SIG-M5 treated with dmso at 0.1 percent for 504 hours (cell line): ENCODE results near the gene DMRT1.
"Not testable (repeated sequence)": the region's sequence is repeated elsewhere in the genome, so short reads cannot be mapped to it uniquely, and the experiment has no call there.

ENCODE experiments used
- DNase-seq: peaks from one replicate; lab custom pipeline; 2025; ENCODE audit not compliant: unreplicated experiment; lab: John Stamatoyannopoulos, UW

The DMRT1 gene

GRCh38 chr9:995781-996180 is 154.3 kb downstream of the DMRT1 start:
- peak; percentile 11 for DNase-seq

DNA sequence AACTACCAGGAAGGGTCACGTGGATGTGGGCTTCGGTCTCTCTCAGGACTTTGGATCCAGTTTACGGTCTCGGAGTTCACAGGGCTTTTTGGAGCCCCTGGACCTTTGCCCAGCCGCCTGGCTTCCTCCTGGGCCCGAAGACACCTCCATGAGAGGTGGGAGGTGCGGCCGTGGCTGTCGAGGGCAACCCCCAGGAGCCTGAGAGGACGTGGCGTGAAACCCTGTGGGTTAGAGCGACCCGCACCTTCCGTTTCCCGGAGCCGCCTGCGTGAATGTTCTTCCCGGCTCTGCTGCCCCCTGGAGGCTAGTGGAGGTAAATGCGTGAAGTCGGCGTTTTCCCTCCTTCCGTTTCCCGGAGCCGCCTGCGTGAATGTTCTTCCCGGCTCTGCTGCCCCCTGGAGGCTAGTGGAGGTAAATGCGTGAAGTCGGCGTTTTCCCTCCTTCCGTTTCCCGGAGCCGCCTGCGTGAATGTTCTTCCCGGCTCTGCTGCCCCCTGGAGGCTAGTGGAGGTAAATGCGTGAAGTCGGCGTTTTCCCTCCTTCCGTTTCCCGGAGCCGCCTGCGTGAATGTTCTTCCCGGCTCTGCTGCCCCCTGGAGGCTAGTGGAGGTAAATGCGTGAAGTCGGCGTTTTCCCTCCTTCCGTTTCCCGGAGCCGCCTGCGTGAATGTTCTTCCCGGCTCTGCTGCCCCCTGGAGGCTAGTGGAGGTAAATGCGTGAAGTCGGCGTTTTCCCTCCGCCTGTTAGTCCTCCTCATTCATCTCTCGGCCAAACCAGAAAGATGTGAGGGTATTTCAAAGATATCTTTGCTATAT is 157.0 kb downstream of the DMRT1 start:
- not testable (repeated sequence) for DNase-seq

- peak; percentile 36 for DNase-seq
Observed at GRCh38 chr9:1001838-1002237, 160.3 kb downstream of the DMRT1 start.

DNA sequence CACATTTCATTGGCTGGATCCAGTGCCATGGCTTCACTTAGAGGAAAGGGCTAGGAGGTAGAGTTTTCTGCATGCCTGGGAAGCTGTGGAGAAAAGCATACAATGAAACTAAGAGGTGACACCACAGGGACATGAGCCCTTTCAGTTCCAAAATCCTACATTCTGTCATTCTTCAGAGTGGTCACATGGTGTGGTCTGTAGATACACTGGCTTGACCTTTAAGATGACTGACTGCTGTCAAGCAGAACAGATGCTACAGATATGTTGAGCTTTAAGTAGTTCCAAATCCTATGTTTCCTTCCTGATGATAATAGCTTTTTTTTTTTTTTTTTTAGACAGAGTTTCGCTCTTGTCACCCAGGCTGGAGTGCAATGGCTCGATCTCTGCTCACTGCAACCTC is 161.2 kb downstream of the DMRT1 start:
- DNase-seq, result no peak

DNA sequence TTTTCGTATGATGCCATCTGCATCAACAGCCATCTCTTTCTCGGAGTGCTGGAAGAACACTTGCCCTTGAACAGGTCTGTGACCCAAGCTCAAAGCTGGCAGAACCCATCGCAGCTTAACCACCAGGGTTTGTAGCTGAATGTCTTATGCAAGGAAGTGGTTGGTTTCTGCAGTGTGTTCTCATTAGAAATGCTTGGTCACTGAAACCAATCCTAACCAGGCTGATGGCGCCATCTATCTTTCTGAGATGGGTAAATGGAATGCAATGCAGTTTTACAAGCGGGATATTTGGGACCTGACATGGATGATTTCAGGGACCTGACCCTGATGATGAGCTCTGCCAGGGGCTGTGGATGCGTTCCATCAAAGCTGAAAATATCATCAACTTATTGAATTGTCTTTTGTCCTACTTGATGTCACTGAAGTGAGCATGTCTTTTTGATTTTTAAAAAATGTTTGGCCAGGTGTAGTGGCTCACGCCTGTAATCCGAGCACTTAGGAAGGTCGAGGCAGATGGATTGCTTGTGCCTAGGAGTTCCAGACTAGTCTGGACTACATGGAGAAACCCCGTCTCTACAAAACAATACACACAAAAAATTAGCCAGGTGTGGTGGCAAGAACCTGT is 163.7 kb downstream of the DMRT1 start:
- peak; percentile 84 for DNase-seq

DNA sequence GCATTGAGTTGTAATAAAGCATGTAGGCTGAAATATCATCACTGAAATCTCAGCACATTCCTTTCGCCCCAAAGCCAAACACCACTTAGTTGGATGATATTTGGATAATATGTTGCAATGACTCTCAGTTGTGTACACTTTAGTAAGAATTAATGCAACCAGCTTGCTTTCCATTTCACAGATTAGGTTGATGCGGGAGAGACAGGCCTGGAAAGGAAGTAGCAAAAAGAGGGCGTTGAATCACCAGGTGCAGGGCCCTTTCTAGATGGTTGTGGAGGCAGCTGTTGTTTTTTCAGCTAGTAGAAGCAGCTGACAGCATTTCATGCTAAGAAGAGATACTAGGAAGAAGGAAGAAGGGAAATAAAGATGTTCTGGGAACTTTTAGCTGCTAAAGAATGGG is 165.8 kb downstream of the DMRT1 start:
- DNase-seq, result peak; percentile 13

DNA sequence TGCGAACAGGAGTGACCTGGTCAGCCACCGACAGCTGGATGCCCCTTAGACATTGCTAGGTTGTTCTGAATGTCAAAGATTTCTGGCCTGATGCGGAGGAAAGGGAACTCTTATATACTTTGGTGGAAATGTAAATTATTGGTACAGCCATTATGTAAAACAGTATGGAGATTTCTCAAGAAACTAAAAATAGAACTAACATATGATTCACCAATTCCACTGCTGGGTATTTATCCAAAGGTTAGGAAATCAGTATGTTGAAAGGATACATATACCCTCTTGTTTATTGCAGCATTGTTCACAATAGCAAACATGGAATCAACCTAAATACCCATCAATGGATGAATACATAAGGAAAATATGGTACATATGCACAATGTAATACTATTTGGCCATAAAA is 166.7 kb downstream of the DMRT1 start:
- DNase-seq, result peak; percentile 52

GRCh38 chr9:1009101-1009707 is 167.7 kb downstream of the DMRT1 start:
- peak; percentile 78 for DNase-seq

DNA sequence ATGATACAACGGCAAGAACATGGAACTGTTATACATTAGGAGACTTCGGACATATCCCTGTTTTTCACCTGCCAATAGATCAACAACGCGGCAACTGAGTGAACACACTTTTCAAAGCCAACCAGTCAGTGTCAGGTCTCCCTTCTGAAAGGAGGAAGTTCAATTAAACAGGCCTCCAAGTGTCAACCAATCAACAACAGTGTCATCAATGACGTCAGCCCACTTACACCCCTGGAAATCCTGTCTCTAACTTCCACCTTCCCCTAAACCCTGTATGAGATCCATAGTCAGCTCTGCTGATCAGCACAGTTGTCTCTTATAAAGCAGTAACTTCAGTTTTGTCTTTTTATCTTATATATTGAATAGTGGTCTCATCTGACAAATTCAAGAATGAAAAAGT is 171.5 kb downstream of the DMRT1 start:
- DNase-seq, result peak; percentile 23

GRCh38 chr9:1014225-1014624 is 172.7 kb downstream of the DMRT1 start:
- no peak for DNase-seq

DNA sequence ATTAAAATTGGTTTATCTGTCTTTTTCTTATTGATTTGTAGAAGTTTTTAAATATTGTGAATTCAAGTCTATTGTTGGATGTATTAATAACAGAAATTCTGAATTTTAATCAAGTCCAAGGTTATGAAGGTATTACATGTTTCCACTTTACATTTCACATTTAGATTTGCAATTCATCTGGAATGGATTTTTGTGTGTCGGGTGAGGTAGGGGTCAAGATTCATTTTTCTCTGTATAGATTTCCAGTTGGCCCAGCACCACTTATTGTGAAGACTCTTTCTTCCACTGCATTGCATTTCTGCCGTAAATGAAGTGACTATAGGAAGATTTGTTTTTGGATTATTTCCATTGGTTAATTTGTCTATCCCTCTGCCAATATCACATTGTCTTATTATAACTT is 173.1 kb downstream of the DMRT1 start:
- DNase-seq, result no peak

DNA sequence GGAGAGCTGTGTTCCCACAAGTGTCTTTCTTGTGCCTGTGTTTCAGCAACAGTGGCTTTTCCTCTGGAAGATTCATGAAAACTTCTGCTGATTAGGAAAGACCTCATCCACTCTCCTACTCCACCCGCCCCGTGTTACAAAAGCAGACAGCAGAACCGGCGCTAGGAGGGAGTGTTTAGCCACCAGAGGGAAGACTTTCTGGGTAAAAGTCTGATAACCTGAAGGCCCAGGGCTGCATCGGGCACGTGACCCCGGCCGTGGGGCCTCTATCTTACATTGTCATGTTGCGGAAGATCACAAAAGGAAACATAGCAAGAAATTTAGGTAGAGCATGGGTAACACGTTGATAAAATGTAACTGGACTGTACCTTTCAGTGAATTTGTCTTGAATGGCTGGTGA is 176.6 kb downstream of the DMRT1 start:
- peak; percentile 66 for DNase-seq
